Measurements from ENCODE around the gene WWOX.

Gene WWOX

GRCh38 chr16:78918805-78919305 lies 819.4 kb downstream of the WWOX start:
- no peak for DNase-seq (ENCODE audit: low read depth in 1 of 2, low spot score in 1 of 2)

- no peak for DNase-seq (ENCODE audit: low read depth in 1 of 2, low spot score in 1 of 2)
Measured at GRCh38 chr16:78919852-78920251, 820.4 kb downstream of the WWOX start.

- DNase-seq (ENCODE audit: low read depth in 1 of 2, low spot score in 1 of 2): no peak
Measured at GRCh38 chr16:78920621-78921020, 821.2 kb downstream of the WWOX start.

GRCh38 chr16:78925083-78925767 lies 825.8 kb downstream of the WWOX start:
- DNase-seq (ENCODE audit: low read depth in 1 of 2, low spot score in 1 of 2): no peak

- DNase-seq (ENCODE audit: low read depth in 1 of 2, low spot score in 1 of 2): no peak
Measured at GRCh38 chr16:78926723-78927210, 827.3 kb downstream of the WWOX start.

GRCh38 chr16:78927766-78928165 lies 828.3 kb downstream of the WWOX start:
- no peak for DNase-seq (ENCODE audit: low read depth in 1 of 2, low spot score in 1 of 2)

- DNase-seq (ENCODE audit: low read depth in 1 of 2, low spot score in 1 of 2): no peak
Measured at GRCh38 chr16:78929841-78930240, 830.4 kb downstream of the WWOX start.

- no peak for DNase-seq (ENCODE audit: low read depth in 1 of 2, low spot score in 1 of 2)
Measured at GRCh38 chr16:78930561-78930960, 831.1 kb downstream of the WWOX start.

- no peak for DNase-seq (ENCODE audit: low read depth in 1 of 2, low spot score in 1 of 2)
Measured at GRCh38 chr16:78931267-78931666, 831.8 kb downstream of the WWOX start.

GRCh38 chr16:78931678-78932077 lies 832.2 kb downstream of the WWOX start:
- DNase-seq (ENCODE audit: low read depth in 1 of 2, low spot score in 1 of 2): no peak

- no peak for DNase-seq (ENCODE audit: low read depth in 1 of 2, low spot score in 1 of 2)
Measured at GRCh38 chr16:78932355-78932943, 833.0 kb downstream of the WWOX start.

- no peak for DNase-seq (ENCODE audit: low read depth in 1 of 2, low spot score in 1 of 2)
Measured at GRCh38 chr16:78936060-78936459, 836.6 kb downstream of the WWOX start.

GRCh38 chr16:78939597-78939996 lies 840.1 kb downstream of the WWOX start:
- DNase-seq (ENCODE audit: low read depth in 1 of 2, low spot score in 1 of 2): no peak

GRCh38 chr16:78942625-78943245 lies 843.3 kb downstream of the WWOX start:
- DNase-seq (ENCODE audit: low read depth in 1 of 2, low spot score in 1 of 2): no peak

GRCh38 chr16:78945336-78945735 lies 845.9 kb downstream of the WWOX start:
- no peak for DNase-seq (ENCODE audit: low read depth in 1 of 2, low spot score in 1 of 2)

GRCh38 chr16:78946556-78946955 lies 847.1 kb downstream of the WWOX start:
- no peak for DNase-seq (ENCODE audit: low read depth in 1 of 2, low spot score in 1 of 2)

GRCh38 chr16:78950768-78951167 lies 851.3 kb downstream of the WWOX start:
- no peak for DNase-seq (ENCODE audit: low read depth in 1 of 2, low spot score in 1 of 2)

GRCh38 chr16:78952630-78953029 lies 853.2 kb downstream of the WWOX start:
- DNase-seq (ENCODE audit: low read depth in 1 of 2, low spot score in 1 of 2): no peak

- no peak for DNase-seq (ENCODE audit: low read depth in 1 of 2, low spot score in 1 of 2)
Measured at GRCh38 chr16:78953526-78953925, 854.1 kb downstream of the WWOX start.

GRCh38 chr16:78955206-78955605 lies 855.8 kb downstream of the WWOX start:
- no peak for DNase-seq (ENCODE audit: low read depth in 1 of 2, low spot score in 1 of 2)

GRCh38 chr16:78956859-78957258 lies 857.4 kb downstream of the WWOX start:
- no peak for DNase-seq (ENCODE audit: low read depth in 1 of 2, low spot score in 1 of 2)

All from activated T-helper 1 cell treated with anti-CD3 and anti-CD28 coated beads, Interleukin-2, amount 50 U/mL, for 16 hours (primary cell).